ENCODE results near the gene GSPT1. TPM values are rescaled to one million over a fixed set of nuclear protein-coding genes. Genes with fewer than 3 reads are reported as not detected.

The GSPT1 gene
- total and polyA plus RNA-seq, 9 of the 15 experiments (the other 6 are each of a cell fraction or from before 2014, with no cell fraction given) = 63.8 to 269 (median 148) TPM

- WGBS (ENCODE audit: insufficient coverage, low coverage, missing lambda C conversion rate) = 69% methylated on average over 3 of the region's 3 CpGs
- CTCF ChIA-PET (ENCODE audit: low intra/inter-chr PET ratio) = no interaction called here
- intact Hi-C loops (cut with micrococcal nuclease) = no loop called here
- H3K4me3 ChIP-seq = no peak overlapping the region
- H3K79me2 ChIP-seq (ENCODE audit: control insufficient read depth, insufficient read depth, low read length) = peaks cover 5% of the 10 kb centered on the region
- peaks cover 67% of the 10 kb centered on the region for H3K36me3 ChIP-seq (ENCODE audit: control insufficient read depth, insufficient read depth, low read length)
- POLR2A ChIA-PET = no interaction called here
- in situ Hi-C loops (cut with MboI) = no loop called here
- FAIRE-seq (no peak), DNase-seq (ENCODE audit: extremely low read depth in 1 of 4, low spot score in 3 of 4) (no peak), ATAC-seq (no peak)
- no peak overlapping the region for H3K9ac ChIP-seq (ENCODE audit: insufficient read depth in 1 of 2, low read depth in 2 of 2, low read length in 2 of 2)
- H3K4me2 ChIP-seq (ENCODE audit: insufficient read depth, low read length) = no peak overlapping the region
- H3K27ac ChIP-seq (ENCODE audit: extremely low read depth, low read depth, low read length) = no peak overlapping the region
- H4K20me1 ChIP-seq (replicated peaks; ENCODE audit: control insufficient read depth, insufficient read depth, low read length) = no peaks in the 10 kb centered on the region
- H3K27me3 ChIP-seq (ENCODE audit: control insufficient read depth in 2 of 2, insufficient read depth in 2 of 2, low read length in 2 of 2) = no peaks in the 10 kb centered on the region
- H3K9me3 ChIP-seq (replicated peaks; ENCODE audit: control insufficient read depth, insufficient read depth, low read depth, low read length) = no peaks in the 10 kb centered on the region
- peaks cover 0 to 4% of the 10 kb centered on the region in 2 experiments; a peak in 1 of 5 replicates for H3K4me1 ChIP-seq (replicated peaks in 1 of 2; ENCODE audit: control insufficient read depth in 2 of 2, insufficient read depth in 2 of 2, low read length in 2 of 2)
- H2AFZ ChIP-seq (ENCODE audit: low read depth, low read length) = no peak overlapping the region
- no peaks in the 10 kb centered on the region for H3K9me1 ChIP-seq (ENCODE audit: control insufficient read depth, insufficient read depth, low read length)
- BruUV-seq (replicated peaks) = no TSS peak
- TF ChIP-seq DPF2 (IDR thresholded peaks at IDR 0.05) (no peak), ZHX1 (conservative IDR thresholded peaks at IDR 0.05; ENCODE audit: low read length) (no peak), EP300 (IDR thresholded peaks at IDR 0.05; ENCODE audit: low read length) (no peak), RB1 (IDR thresholded peaks at IDR 0.05; ENCODE audit: low read depth) (no peak), XRCC4 (IDR thresholded peaks at IDR 0.05; ENCODE audit: extremely low read depth, insufficient read depth, insufficient read length) (no peak), NEUROD1 (IDR thresholded peaks at IDR 0.05; ENCODE audit: borderline replicate concordance, low read depth, low read length, partially characterized antibody) (no peak), MYBL2 (IDR thresholded peaks at IDR 0.05; ENCODE audit: low read depth) (no peak), MYBL2 (CRISPR knock-in tag; IDR thresholded peaks at IDR 0.05; ENCODE audit: borderline replicate concordance) (no peak), KLF13 (tag; IDR thresholded peaks at IDR 0.05; ENCODE audit: borderline replicate concordance, low read depth) (no peak), ZNF165 (CRISPR knock-in tag; IDR thresholded peaks at IDR 0.05; ENCODE audit: borderline replicate concordance) (no peak), MBD2 (IDR thresholded peaks at IDR 0.05; ENCODE audit: borderline replicate concordance, low read depth) (no peak), ZNF12 (CRISPR knock-in tag; IDR thresholded peaks at IDR 0.05) (no peak), PHF20 (IDR thresholded peaks at IDR 0.05; ENCODE audit: partially characterized antibody) (no peak), KDM2B (CRISPR knock-in tag; IDR thresholded peaks at IDR 0.05) (no peak), ZNF586 (CRISPR knock-in tag; conservative IDR thresholded peaks at IDR 0.05) (no peak), TEAD1 (CRISPR knock-in tag; IDR thresholded peaks at IDR 0.05) (no peak), RERE (CRISPR knock-in tag; IDR thresholded peaks at IDR 0.05; ENCODE audit: borderline replicate concordance) (no peak)
Measured at GRCh38 chr16:11870399-11870798, 45.4 kb downstream of the GSPT1 start.

Data from K562 (cell line).